Right atrium auricular region (tissue), 2 donors: ENCODE results near the gene PTPN14. TPM values are rescaled to one million over a fixed set of nuclear protein-coding genes. Genes with fewer than 3 reads are reported as not detected.

Experiments
- DNase-seq: peaks from one replicate; pipeline ENCODE4 v3.0.0-alpha.2; 2019; ENCODE audit warnings: low spot score
- H3K27ac ChIP-seq, 2 donors: fragments of 200-600 bp; sonication (generic); 1 replicate in 1 of 2; 2 replicates in 1 of 2; pipeline ENCODE4 v1.5.1; 2016 to 2019
- H3K27me3 ChIP-seq, 2 donors: fragments of 200-600 bp; sonication (generic); one replicate each; pipeline versions ENCODE4 v1.5.1 to v1.6.0; 2017 to 2019
- H3K36me3 ChIP-seq: fragments of 200-600 bp; sonication (generic); one replicate; pipeline ENCODE4 v1.5.1; 2016
- H3K4me1 ChIP-seq, 2 donors: fragments of 200-600 bp; sonication (generic); one replicate each; pipeline versions ENCODE4 v1.5.1 to v1.6.0; 2017 to 2019
- H3K4me3 ChIP-seq, 2 donors: fragments of 200-600 bp; sonication (generic); 1 replicate in 1 of 2; 2 replicates in 1 of 2; pipeline ENCODE4 v1.5.1; 2017 to 2019; ENCODE audit warnings: mild to moderate bottlenecking in 1 of 2, moderate library complexity in 1 of 2
- H3K9me3 ChIP-seq, 2 donors: fragments of 200-600 bp; sonication (generic); one replicate each; pipeline ENCODE4 v1.5.1; 2019
- total RNA-seq, 2 donors: library from RNA; depleted of rRNA; stranded (reverse); fragments of >200 nt; gene quantifications; one replicate each; pipeline ENCODE4 v1.1.0, GENCODE V29; 2016
- TF ChIP-seq, protein P1 (sequence below), 2 donors: fragments of 200-600 bp; sonication (generic); IDR thresholded peaks; one replicate each; pipeline ENCODE4 v1.5.1; 2019; ENCODE audit warnings: antibody characterized with exemption in 2 of 2

PTPN14 gene
- total RNA-seq, 2 donors from 2014 or later: 8.4 to 27.2 TPM

DNA sequence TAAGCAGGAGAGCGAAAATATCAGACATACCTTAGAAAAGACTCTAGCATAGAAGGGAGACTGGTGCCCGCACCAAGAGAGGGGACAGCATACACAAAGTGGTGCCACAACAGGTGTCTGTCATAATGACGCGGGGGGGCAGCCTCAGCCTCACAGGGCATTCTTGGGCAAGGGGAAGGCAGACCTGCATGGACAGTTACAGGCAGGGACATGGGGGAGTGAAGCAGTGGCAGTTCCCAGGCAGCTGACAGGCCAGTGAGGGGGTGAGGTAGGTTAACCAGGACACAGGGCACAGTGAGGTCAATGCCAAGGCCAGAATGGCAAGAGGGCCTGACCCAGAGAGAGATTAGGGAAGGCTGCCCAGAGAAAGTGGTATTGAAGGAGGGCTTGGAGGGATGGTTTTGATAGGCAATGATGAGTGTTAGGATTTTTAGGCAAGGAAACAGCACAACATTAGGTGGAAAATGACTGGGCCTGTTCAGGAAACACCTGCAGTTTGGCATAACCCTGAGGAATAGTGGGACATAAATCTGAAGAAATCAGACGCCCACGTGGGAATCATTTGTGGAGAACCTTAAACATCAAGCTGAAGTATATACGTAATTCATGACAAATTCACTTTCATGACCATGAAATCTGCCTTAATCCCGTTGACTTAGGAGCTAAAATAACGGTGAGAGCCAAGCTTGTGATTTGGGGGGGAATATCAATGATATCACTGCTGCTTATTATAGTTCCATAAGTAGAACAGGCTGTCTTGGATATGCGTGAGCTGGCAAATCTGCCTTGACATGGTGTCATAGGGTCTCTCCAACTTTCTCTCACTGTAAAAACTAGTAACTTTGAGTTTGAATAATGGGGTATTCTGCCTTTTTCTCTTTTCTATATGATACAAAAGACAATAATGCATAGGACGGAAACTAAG lies 8.9 kb downstream of the PTPN14 start:
- no peaks in the 10 kb centered on the region for H3K9me3 ChIP-seq
- H3K27me3 ChIP-seq: no peaks in the 10 kb centered on the region
- no peaks in the 10 kb centered on the region for H3K36me3 ChIP-seq
- H3K27ac ChIP-seq: no peak overlapping the region
- TF ChIP-seq, protein P1, sequence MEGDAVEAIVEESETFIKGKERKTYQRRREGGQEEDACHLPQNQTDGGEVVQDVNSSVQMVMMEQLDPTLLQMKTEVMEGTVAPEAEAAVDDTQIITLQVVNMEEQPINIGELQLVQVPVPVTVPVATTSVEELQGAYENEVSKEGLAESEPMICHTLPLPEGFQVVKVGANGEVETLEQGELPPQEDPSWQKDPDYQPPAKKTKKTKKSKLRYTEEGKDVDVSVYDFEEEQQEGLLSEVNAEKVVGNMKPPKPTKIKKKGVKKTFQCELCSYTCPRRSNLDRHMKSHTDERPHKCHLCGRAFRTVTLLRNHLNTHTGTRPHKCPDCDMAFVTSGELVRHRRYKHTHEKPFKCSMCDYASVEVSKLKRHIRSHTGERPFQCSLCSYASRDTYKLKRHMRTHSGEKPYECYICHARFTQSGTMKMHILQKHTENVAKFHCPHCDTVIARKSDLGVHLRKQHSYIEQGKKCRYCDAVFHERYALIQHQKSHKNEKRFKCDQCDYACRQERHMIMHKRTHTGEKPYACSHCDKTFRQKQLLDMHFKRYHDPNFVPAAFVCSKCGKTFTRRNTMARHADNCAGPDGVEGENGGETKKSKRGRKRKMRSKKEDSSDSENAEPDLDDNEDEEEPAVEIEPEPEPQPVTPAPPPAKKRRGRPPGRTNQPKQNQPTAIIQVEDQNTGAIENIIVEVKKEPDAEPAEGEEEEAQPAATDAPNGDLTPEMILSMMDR (IDR thresholded peaks at IDR 0.05): no peak
- no peak for DNase-seq
- no peak overlapping the region for H3K4me3 ChIP-seq
- H3K4me1 ChIP-seq: peaks cover 0 to 6% of the 10 kb centered on the region in 2 donors

DNA sequence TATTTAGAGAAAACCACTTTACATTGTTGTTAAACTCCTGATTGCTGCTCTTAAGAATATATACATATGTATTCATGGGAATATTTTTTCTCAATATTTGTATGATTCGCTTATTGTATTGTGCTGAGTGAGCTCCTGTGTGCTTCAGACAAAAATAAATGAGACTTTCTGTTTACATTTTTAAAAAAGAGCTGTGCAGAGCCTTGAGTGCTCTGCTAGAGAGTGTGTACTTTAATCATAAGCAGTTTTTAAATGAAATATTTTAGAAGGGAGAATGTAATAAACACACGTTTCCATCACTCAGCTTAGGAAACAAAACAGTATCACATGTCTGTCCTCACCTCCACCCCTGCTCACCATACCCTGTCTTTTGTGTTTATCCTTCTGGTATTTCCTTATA lies 9.7 kb downstream of the PTPN14 start:
- TF ChIP-seq, protein P1 (IDR thresholded peaks at IDR 0.05): no peak
- Histone ChIP-seq H3K4me3 (no peak overlapping the region), H3K9me3 (no peaks in the 10 kb centered on the region), H3K36me3 (no peaks in the 10 kb centered on the region), H3K27me3 (no peaks in the 10 kb centered on the region), H3K27ac (no peak overlapping the region), H3K4me1 (peaks cover 0 to 6% of the 10 kb centered on the region in 2 donors)
- DNase-seq: no peak

DNA sequence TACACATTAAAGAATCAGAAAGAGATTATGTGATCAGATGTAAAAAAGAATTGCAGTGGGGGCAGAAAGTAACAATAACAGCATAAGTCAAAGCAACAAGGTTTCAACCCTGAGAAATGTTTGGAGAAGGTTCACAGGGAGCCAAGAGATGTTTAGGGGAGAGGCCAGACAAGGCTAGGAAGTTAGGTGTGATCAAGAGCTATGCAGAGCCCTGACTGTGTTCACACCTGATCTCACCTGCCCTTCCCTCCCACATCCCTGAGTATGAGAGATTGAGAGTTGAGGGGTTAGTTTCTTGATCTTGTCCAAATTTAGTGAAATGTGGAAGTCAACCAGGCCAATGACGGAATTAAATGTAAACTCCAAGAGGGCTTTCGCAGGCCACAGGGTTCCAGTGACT lies 10.2 kb downstream of the PTPN14 start:
- Histone ChIP-seq H3K36me3 (no peaks in the 10 kb centered on the region), H3K27me3 (no peaks in the 10 kb centered on the region), H3K4me1 (peaks cover 0 to 6% of the 10 kb centered on the region in 2 donors), H3K27ac (no peak overlapping the region), H3K4me3 (no peak overlapping the region), H3K9me3 (no peaks in the 10 kb centered on the region)
- TF ChIP-seq, protein P1 (IDR thresholded peaks at IDR 0.05): no peak
- DNase-seq: no peak

DNA sequence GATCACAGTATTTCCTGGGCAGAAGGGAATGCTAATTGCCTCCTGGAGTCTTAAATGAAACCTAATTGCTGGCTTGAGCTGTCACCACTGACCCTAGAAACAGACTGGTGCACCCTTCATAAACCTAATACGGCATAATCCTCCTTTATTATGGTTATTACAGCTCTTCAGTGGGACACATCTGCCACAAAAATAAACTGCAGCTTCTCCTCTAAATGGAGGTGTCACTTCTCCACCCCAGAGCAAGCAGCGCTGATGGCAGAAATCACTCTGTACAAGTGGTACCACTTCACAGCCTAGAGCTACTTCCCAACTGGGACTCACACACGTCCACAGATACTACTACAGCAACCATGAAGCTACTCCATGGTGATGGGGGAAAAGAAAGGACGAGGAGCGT lies 11.1 kb downstream of the PTPN14 start:
- Histone ChIP-seq H3K36me3 (no peaks in the 10 kb centered on the region), H3K9me3 (no peaks in the 10 kb centered on the region), H3K4me3 (no peak overlapping the region), H3K27ac (no peak overlapping the region), H3K27me3 (no peaks in the 10 kb centered on the region), H3K4me1 (peaks cover 0 to 6% of the 10 kb centered on the region in 2 donors)
- no peak for DNase-seq
- TF ChIP-seq, protein P1 (IDR thresholded peaks at IDR 0.05): no peak

DNA sequence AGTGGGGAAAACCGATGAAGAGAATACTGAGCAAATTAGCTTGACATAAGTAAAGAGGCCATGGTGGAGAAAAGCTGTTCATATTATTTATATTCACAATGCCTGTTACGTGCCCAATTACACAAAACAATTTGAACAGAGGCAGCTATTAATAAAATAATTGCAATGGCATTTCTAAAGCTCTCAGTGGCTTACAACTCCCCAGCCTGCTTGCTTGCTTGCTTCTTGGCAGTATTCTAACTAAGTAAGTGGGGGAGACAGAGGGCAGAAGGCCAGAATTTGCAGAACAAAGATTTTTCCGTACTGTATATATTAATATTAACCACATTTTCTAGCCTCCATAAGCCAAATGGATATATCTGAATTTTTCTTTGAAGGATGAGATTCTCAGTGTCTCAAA lies 12.9 kb downstream of the PTPN14 start:
- Histone ChIP-seq H3K4me3 (no peak overlapping the region), H3K27me3 (no peaks in the 10 kb centered on the region), H3K9me3 (no peaks in the 10 kb centered on the region), H3K36me3 (no peaks in the 10 kb centered on the region), H3K27ac (no peak overlapping the region), H3K4me1 (peaks cover 0 to 6% of the 10 kb centered on the region in 2 donors)
- DNase-seq: no peak
- TF ChIP-seq, protein P1 (IDR thresholded peaks at IDR 0.05): no peak
